ENCODE measurements around the gene NFIA. TPM values are rescaled to one million over a fixed set of nuclear protein-coding genes. Genes with fewer than 3 reads are reported as not detected.

Gene NFIA
- total and polyA plus RNA-seq, 9 of the 15 experiments (the other 6 are each of a cell fraction or from before 2014, with no cell fraction given), result 5.3 to 24.9 (median 9.8) TPM

DNA sequence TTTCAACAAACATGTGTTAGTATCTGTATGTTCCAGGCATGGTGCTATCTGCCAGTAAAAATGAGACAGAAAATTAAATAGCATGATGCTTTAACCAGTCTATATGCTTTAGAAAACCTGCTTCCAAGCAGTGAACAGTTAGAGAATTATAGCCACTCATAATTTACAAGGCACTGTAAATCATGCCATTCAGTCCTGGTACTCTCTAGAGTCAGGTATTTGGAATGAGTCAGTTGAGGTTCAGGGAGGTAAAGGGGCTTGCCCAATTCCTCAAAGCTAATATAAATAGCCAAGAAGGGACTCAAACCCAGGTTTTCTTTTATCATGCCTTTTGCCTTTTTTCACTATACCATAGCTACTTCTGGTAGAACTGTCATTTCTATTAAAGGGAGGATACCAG is 184.4 kb downstream of the NFIA start:
- no peak overlapping the region for H3K4me2 ChIP-seq (ENCODE audit: insufficient read depth, low read length)
- no peaks in the 10 kb centered on the region for H3K9me3 ChIP-seq (replicated peaks; ENCODE audit: control insufficient read depth, insufficient read depth, low read depth, low read length)
- H2AFZ ChIP-seq (ENCODE audit: low read depth, low read length), result no peak overlapping the region
- FAIRE-seq, result no peak
- ATAC-seq, result no peak
- no peaks in the 10 kb centered on the region for H3K9me1 ChIP-seq (ENCODE audit: control insufficient read depth, insufficient read depth, low read length)
- intact Hi-C loops (cut with micrococcal nuclease), result no loop called here
- ChIA-PET POLR2A (interaction anchor here (1.2 to 1.5 kb wide), 2 partner anchors 13 to 109 kb away, joined by 3 to 4 read pairs; no protein-coding TSS in a partner anchor), CTCF (ENCODE audit: low intra/inter-chr PET ratio) (no interaction called here)
- H4K20me1 ChIP-seq (replicated peaks; ENCODE audit: control insufficient read depth, insufficient read depth, low read length), result no peaks in the 10 kb centered on the region
- H3K4me1 ChIP-seq (replicated peaks in 1 of 2; ENCODE audit: control insufficient read depth in 2 of 2, insufficient read depth in 2 of 2, low read length in 2 of 2), result peaks cover 7 to 50% of the 10 kb centered on the region in 2 experiments; a peak in 4 of 5 replicates
- in situ Hi-C loops (cut with MboI), result no loop called here
- H3K36me3 ChIP-seq (ENCODE audit: control insufficient read depth, insufficient read depth, low read length), result no peaks in the 10 kb centered on the region; the same call in 1 of the 3 replicates
- H3K27ac ChIP-seq (ENCODE audit: extremely low read depth, low read depth, low read length), result no peak overlapping the region
- no peak for DNase-seq (ENCODE audit: extremely low read depth in 1 of 4, low spot score in 3 of 4)
- H3K9ac ChIP-seq (ENCODE audit: insufficient read depth in 1 of 2, low read depth in 2 of 2, low read length in 2 of 2), result no peak overlapping the region
- no TSS peak for BruUV-seq (replicated peaks)
- H3K79me2 ChIP-seq (ENCODE audit: control insufficient read depth, insufficient read depth, low read length), result peaks cover 58% of the 10 kb centered on the region
- no peaks in the 10 kb centered on the region for H3K27me3 ChIP-seq (ENCODE audit: control insufficient read depth in 2 of 2, insufficient read depth in 2 of 2, low read length in 2 of 2)
- no peak overlapping the region for H3K4me3 ChIP-seq
- TF ChIP-seq, protein P1, sequence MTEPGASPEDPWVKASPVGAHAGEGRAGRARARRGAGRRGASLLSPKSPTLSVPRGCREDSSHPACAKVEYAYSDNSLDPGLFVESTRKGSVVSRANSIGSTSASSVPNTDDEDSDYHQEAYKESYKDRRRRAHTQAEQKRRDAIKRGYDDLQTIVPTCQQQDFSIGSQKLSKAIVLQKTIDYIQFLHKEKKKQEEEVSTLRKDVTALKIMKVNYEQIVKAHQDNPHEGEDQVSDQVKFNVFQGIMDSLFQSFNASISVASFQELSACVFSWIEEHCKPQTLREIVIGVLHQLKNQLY (CRISPR knock-in tag; conservative IDR thresholded peaks at IDR 0.05), result no peak
- TF ChIP-seq ZC3H11A (IDR thresholded peaks at IDR 0.05; ENCODE audit: low read depth, low read length) (no peak), ZNF436 (CRISPR knock-in tag; IDR thresholded peaks at IDR 0.05) (no peak), FOXK2 (conservative IDR thresholded peaks at IDR 0.05 in 1 of 2, IDR thresholded peaks at IDR 0.05 in 1 of 2; ENCODE audit: low read depth in 2 of 2) (no peak), NEUROD1 (IDR thresholded peaks at IDR 0.05; ENCODE audit: borderline replicate concordance, low read depth, low read length, partially characterized antibody) (no peak), NFYB (IDR thresholded peaks at IDR 0.05; ENCODE audit: extremely low read depth, insufficient read length) (no peak), ZNF75A (CRISPR knock-in tag; IDR thresholded peaks at IDR 0.05) (no peak), ZNF384 (IDR thresholded peaks at IDR 0.05; ENCODE audit: low read depth, low read length) (no peak), ZNF77 (CRISPR knock-in tag; IDR thresholded peaks at IDR 0.05) (no peak)
- TF ChIP-seq, protein P2, sequence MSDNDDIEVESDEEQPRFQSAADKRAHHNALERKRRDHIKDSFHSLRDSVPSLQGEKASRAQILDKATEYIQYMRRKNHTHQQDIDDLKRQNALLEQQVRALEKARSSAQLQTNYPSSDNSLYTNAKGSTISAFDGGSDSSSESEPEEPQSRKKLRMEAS (CRISPR knock-in tag; IDR thresholded peaks at IDR 0.05), result no peak
- TF ChIP-seq, protein P3, sequence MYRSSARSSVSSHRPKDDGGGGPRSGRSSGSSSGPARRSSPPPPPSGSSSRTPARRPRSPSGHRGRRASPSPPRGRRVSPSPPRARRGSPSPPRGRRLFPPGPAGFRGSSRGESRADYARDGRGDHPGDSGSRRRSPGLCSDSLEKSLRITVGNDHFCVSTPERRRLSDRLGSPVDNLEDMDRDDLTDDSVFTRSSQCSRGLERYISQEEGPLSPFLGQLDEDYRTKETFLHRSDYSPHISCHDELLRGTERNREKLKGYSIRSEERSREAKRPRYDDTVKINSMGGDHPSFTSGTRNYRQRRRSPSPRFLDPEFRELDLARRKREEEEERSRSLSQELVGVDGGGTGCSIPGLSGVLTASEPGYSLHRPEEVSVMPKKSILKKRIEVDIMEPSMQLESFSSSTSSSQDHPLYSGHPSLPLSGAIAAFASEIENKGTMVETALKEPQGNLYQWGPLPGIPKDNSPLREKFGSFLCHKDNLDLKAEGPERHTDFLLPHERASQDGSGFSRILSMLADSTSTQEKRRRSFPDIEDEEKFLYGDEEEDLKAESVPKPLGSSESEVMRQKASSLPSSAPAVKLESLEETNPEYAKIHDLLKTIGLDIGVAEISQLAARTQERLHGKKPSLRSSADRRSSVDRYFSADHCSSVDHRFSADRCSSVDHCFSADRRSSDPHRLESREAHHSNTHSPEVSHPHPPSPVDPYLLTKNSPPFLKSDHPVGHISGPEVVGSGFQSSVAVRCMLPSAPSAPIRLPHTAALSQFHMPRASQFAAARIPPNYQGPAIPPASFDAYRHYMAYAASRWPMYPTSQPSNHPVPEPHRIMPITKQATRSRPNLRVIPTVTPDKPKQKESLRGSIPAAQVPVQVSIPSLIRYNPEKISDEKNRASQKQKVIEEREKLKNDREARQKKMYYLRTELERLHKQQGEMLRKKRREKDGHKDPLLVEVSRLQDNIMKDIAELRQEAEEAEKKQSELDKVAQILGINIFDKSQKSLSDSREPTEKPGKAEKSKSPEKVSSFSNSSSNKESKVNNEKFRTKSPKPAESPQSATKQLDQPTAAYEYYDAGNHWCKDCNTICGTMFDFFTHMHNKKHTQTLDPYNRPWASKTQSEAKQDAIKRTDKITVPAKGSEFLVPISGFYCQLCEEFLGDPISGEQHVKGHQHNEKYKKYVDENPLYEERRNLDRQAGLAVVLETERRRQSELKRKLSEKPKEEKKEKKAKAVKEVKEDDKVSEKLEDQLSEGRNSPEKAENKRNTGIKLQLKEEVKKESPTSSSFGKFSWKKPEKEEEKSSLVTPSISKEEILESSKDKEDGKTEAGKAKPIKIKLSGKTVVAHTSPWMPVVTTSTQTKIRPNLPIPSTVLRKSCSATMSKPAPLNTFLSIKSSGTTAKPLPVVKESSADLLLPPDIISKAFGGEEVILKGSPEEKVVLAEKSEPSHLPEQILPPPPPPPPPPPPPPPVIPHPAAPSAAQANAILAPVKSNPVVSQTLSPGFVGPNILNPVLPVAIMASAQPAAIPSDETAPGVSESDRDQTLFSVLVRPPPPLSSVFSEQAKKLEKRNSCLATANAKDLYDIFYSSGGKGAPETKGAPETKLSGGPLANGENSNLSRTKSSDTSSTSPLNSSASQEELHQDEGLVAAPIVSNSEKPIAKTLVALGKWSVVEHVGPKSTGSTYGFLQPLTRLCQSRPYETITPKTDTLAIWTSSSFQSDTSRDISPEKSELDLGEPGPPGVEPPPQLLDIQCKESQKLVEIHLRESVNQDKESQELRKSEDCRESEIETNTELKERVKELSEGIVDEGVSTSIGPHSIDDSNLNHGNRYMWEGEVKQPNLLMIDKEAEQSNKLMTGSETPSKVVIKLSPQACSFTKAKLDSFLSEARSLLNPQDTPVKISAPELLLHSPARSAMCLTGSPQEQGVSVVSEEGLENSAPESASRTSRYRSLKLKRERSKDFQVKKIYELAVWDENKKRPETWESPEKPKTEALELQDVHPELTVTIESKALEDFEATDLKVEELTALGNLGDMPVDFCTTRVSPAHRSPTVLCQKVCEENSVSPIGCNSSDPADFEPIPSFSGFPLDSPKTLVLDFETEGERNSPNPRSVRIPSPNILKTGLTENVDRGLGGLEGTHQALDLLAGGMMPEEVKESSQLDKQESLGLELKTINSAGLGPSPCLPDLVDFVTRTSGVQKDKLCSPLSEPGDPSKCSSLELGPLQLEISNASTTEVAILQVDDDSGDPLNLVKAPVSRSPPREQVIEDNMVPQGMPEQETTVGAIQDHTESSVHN (IDR thresholded peaks at IDR 0.05; ENCODE audit: borderline replicate concordance in 1 of 2, low read depth in 1 of 2), result no peak
